Measurements from ENCODE around the gene PCDHGA12. TPM values are rescaled to one million over a fixed set of nuclear protein-coding genes. Genes with fewer than 3 reads are reported as not detected.
"Not testable (repeated sequence)": the region's sequence is repeated elsewhere in the genome, so short reads cannot be mapped to it uniquely, and the experiment has no call there.

The PCDHGA12 gene
- total RNA-seq (not detected), total RNA-seq (0 to 0.30 reads per million in 2 donors)

DNA sequence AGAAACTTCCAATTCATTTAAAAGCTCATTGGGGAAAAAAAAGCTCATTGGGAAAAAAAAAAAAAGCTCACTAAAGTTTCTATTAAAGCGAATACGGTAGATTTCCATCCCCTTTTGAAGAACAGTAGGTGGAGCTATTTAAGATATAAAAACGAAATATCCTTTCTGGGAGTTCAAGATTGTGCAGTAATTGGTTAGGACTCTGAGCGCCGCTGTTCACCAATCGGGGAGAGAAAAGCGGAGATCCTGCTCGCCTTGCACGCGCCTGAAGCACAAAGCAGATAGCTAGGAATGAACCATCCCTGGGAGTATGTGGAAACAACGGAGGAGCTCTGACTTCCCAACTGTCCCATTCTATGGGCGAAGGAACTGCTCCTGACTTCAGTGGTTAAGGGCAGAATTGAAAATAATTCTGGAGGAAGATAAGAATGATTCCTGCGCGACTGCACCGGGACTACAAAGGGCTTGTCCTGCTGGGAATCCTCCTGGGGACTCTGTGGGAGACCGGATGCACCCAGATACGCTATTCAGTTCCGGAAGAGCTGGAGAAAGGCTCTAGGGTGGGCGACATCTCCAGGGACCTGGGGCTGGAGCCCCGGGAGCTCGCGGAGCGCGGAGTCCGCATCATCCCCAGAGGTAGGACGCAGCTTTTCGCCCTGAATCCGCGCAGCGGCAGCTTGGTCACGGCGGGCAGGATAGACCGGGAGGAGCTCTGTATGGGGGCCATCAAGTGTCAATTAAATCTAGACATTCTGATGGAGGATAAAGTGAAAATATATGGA, at the start of gene PCDHGA12:
PCDHGA12 (plus strand) TSS at position 176 of the 782 bp plus-strand sequence; CDS start at position 429, 253 bp downstream.
- H3K27me3 Mint-ChIP-seq, result peaks cover 58% of the 10 kb centered on the region
- H3K4me1 Mint-ChIP-seq, result no peaks in the 10 kb centered on the region
- peak within 1 kb of the TSS; percentile 8 for H3K27ac Mint-ChIP-seq
- DNase-seq (no peak), ATAC-seq (peak; percentile 37)
- H3K4me3 Mint-ChIP-seq, result peak within 1 kb of the TSS; percentile 67
- H3K36me3 Mint-ChIP-seq (ENCODE audit: low read depth), result peaks cover 4% of the 10 kb centered on the region
- peaks cover 8% of the 10 kb centered on the region for H3K9me3 ChIP-seq (ENCODE audit: control insufficient read depth, low read length, poor library complexity, severe bottlenecking)

- Mint-ChIP-seq H3K27ac (no peak within 1 kb of the TSS), H3K27me3 (peaks cover 47% of the 10 kb centered on the region)
- ATAC-seq, result no peak
Measured at GRCh38 chr5:141382469-141383294, 47.6 kb upstream of the PCDHGA12 start, which contains the start of gene PCDHGA7. TSS of gene PCDHGA7 (plus strand) at chr5:141382742. CDS start at chr5:141382900, 158 bp downstream.

DNA sequence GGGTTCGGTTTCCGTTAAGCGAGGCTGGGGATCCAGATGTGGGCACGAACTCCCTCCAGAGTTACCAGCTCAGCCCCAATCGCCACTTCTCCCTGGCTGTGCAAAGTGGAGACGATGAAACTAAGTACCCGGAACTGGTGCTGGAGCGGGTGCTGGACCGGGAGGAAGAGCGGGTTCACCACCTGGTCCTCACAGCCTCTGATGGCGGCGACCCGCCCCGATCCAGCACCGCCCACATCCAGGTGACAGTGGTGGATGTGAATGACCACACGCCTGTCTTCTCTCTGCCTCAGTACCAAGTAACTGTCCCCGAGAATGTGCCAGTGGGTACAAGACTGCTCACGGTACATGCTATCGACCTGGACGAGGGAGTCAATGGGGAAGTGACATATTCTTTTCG, 47.0 kb upstream of the PCDHGA12 start:
- H3K9me3 ChIP-seq (ENCODE audit: control insufficient read depth, low read length, poor library complexity, severe bottlenecking), result peaks cover 19% of the 10 kb centered on the region
- Mint-ChIP-seq H3K4me3 (no peak overlapping the region), H3K27ac (no peak overlapping the region), H3K4me1 (no peaks in the 10 kb centered on the region), H3K36me3 (ENCODE audit: low read depth) (no peaks in the 10 kb centered on the region), H3K27me3 (peaks cover 49% of the 10 kb centered on the region)
- ATAC-seq (no peak), DNase-seq (no peak)

More at GRCh38 chr5:141382469-141383294, 47.6 kb upstream of the PCDHGA12 start, which contains the start of gene PCDHGA7:
- Mint-ChIP-seq H3K36me3 (ENCODE audit: low read depth) (no peaks in the 10 kb centered on the region), H3K4me1 (no peaks in the 10 kb centered on the region), H3K4me3 (peak within 1 kb of the TSS; percentile 42)
- DNase-seq, result no peak
- H3K9me3 ChIP-seq (ENCODE audit: control insufficient read depth, low read length, poor library complexity, severe bottlenecking), result peaks cover 19% of the 10 kb centered on the region

DNA sequence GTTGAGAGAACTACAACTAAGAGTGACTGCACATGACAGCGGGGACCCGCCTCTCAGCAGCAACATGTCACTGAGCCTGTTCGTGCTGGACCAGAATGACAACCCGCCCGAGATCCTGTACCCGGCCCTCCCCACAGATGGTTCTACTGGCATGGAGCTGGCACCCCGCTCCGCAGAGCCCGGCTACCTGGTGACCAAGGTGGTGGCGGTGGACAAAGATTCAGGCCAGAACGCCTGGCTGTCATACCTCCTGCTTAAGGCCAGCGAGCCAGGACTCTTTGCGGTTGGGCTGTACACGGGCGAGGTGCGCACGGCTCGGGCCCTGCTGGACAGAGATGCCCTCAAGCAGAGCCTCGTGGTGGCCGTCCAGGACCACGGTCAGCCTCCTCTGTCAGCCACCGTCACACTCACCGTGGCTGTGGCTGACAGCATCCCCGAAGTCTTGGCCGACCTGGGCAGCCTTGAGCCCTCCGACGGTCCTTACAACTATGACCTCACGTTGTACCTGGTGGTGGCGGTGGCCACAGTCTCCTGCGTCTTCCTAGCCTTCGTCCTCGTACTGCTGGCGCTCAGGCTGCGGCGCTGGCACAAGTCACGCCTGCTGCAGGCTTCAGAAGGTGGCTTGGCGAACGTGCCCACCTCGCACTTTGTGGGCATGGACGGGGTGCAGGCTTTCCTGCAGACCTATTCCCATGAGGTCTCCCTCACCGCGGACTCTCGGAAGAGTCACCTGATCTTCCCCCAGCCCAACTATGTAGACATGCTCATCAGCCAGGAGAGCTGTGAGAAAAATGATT, 45.6 kb upstream of the PCDHGA12 start:
- H3K9me3 ChIP-seq (ENCODE audit: control insufficient read depth, low read length, poor library complexity, severe bottlenecking), result peaks cover 22% of the 10 kb centered on the region
- Mint-ChIP-seq H3K4me3 (no peak overlapping the region), H3K4me1 (no peaks in the 10 kb centered on the region), H3K27me3 (peaks cover 54% of the 10 kb centered on the region), H3K27ac (no peak overlapping the region), H3K36me3 (ENCODE audit: low read depth) (peaks cover 2% of the 10 kb centered on the region)
- ATAC-seq (no peak), DNase-seq (no peak)

GRCh38 chr5:141387557-141388311, 42.6 kb upstream of the PCDHGA12 start, which contains the start of gene PCDHGB4:
TSS of gene PCDHGB4 (plus strand) at chr5:141387698. CDS start at chr5:141387885, 187 bp downstream.
- peak within 1 kb of the TSS; percentile 53 for H3K4me3 Mint-ChIP-seq
- DNase-seq; H3K4me1 Mint-ChIP-seq; H3K27ac Mint-ChIP-seq; H3K36me3 Mint-ChIP-seq (ENCODE audit: low read depth): not testable (repeated sequence)
- H3K27me3 Mint-ChIP-seq, result peaks cover 51% of the 10 kb centered on the region
- ATAC-seq, result peak; percentile 75
- peaks cover 24% of the 10 kb centered on the region for H3K9me3 ChIP-seq (ENCODE audit: control insufficient read depth, low read length, poor library complexity, severe bottlenecking)

GRCh38 chr5:141388661-141389060, 41.6 kb upstream of the PCDHGA12 start:
- no peak overlapping the region for H3K4me3 Mint-ChIP-seq
- peaks cover 2% of the 10 kb centered on the region for H3K36me3 Mint-ChIP-seq (ENCODE audit: low read depth)
- peaks cover 21% of the 10 kb centered on the region for H3K9me3 ChIP-seq (ENCODE audit: control insufficient read depth, low read length, poor library complexity, severe bottlenecking)
- no peaks in the 10 kb centered on the region for H3K4me1 Mint-ChIP-seq
- ATAC-seq (no peak), DNase-seq (no peak)
- peaks cover 49% of the 10 kb centered on the region for H3K27me3 Mint-ChIP-seq
- no peak overlapping the region for H3K27ac Mint-ChIP-seq

GRCh38 chr5:141389153-141390042, 40.9 kb upstream of the PCDHGA12 start:
- H3K27ac Mint-ChIP-seq, result no peak overlapping the region
- no peaks in the 10 kb centered on the region for H3K4me1 Mint-ChIP-seq
- H3K27me3 Mint-ChIP-seq, result peaks cover 55% of the 10 kb centered on the region
- H3K9me3 ChIP-seq (ENCODE audit: control insufficient read depth, low read length, poor library complexity, severe bottlenecking), result peaks cover 21% of the 10 kb centered on the region
- no peak overlapping the region for H3K4me3 Mint-ChIP-seq
- DNase-seq, result no peak
- peaks cover 2% of the 10 kb centered on the region for H3K36me3 Mint-ChIP-seq (ENCODE audit: low read depth)
- ATAC-seq, result no peak

- Mint-ChIP-seq H3K4me3 (no peak within 1 kb of the TSS), H3K4me1 (no peaks in the 10 kb centered on the region), H3K27me3 (peaks cover 47% of the 10 kb centered on the region), H3K36me3 (ENCODE audit: low read depth) (peaks cover 2% of the 10 kb centered on the region), H3K27ac (peak within 1 kb of the TSS; percentile 30)
- peaks cover 8% of the 10 kb centered on the region for H3K9me3 ChIP-seq (ENCODE audit: control insufficient read depth, low read length, poor library complexity, severe bottlenecking)
- DNase-seq (no peak), ATAC-seq (no peak)
Measured at GRCh38 chr5:141392429-141393198, 37.7 kb upstream of the PCDHGA12 start, which contains the start of gene PCDHGA8. TSS of gene PCDHGA8 (plus strand) at chr5:141392633. CDS start at chr5:141392814, 181 bp downstream.

GRCh38 chr5:141393267-141393666, 37.0 kb upstream of the PCDHGA12 start:
- peaks cover 8% of the 10 kb centered on the region for H3K9me3 ChIP-seq (ENCODE audit: control insufficient read depth, low read length, poor library complexity, severe bottlenecking)
- Mint-ChIP-seq H3K27ac (no peak overlapping the region), H3K4me1 (no peaks in the 10 kb centered on the region), H3K4me3 (no peak overlapping the region), H3K27me3 (peaks cover 47% of the 10 kb centered on the region), H3K36me3 (ENCODE audit: low read depth) (peaks cover 2% of the 10 kb centered on the region)
- DNase-seq (no peak), ATAC-seq (no peak)

- Mint-ChIP-seq H3K27me3 (peaks cover 46% of the 10 kb centered on the region), H3K27ac (peak overlapping the region; percentile 14)
- H3K4me1 Mint-ChIP-seq; H3K9me3 ChIP-seq (ENCODE audit: control insufficient read depth, low read length, poor library complexity, severe bottlenecking); H3K4me3 Mint-ChIP-seq; ATAC-seq; H3K36me3 Mint-ChIP-seq (ENCODE audit: low read depth); DNase-seq: not testable (repeated sequence)
Measured at GRCh38 chr5:141394401-141395187, 35.7 kb upstream of the PCDHGA12 start.

Measured in T-helper 17 cell (primary cell).